GM20000 (cell line): ENCODE measurements around the gene COPZ1.

ENCODE experiments used
- DNase-seq: peaks from one replicate; pipeline ENCODE4 v3.0.0; 2012; ENCODE audit warnings: low spot score
- TF ChIP-seq, protein P1 (sequence below): IDR thresholded peaks from 2 replicates; pipeline ENCODE4 v1.5.1; 2012; ENCODE audit warnings: mild to moderate bottlenecking, control low read depth; ENCODE audit errors: extremely low read depth, missing control alignments

The COPZ1 gene

DNA sequence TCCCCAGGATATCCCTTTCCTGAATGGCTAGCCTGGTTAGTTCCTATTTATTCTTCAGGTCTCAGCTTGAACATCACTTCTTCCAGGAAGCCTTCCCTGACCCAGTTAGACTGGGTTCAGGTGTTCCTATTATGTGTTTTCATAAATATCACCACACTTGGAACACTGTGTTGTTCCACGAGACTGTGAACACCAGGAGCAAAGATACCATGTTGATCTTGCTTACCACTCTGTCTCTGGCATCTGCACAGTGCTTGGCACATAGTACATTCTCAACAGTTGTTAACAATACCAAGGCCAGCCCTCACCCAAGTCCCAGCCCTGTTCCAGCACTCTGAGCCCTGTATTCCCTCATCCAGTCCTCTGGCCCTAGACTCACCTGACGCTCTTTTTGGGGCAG is 73.3 kb downstream of the COPZ1 start:
- DNase-seq = no peak
- TF ChIP-seq, protein P1, sequence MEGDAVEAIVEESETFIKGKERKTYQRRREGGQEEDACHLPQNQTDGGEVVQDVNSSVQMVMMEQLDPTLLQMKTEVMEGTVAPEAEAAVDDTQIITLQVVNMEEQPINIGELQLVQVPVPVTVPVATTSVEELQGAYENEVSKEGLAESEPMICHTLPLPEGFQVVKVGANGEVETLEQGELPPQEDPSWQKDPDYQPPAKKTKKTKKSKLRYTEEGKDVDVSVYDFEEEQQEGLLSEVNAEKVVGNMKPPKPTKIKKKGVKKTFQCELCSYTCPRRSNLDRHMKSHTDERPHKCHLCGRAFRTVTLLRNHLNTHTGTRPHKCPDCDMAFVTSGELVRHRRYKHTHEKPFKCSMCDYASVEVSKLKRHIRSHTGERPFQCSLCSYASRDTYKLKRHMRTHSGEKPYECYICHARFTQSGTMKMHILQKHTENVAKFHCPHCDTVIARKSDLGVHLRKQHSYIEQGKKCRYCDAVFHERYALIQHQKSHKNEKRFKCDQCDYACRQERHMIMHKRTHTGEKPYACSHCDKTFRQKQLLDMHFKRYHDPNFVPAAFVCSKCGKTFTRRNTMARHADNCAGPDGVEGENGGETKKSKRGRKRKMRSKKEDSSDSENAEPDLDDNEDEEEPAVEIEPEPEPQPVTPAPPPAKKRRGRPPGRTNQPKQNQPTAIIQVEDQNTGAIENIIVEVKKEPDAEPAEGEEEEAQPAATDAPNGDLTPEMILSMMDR = no peak

DNA sequence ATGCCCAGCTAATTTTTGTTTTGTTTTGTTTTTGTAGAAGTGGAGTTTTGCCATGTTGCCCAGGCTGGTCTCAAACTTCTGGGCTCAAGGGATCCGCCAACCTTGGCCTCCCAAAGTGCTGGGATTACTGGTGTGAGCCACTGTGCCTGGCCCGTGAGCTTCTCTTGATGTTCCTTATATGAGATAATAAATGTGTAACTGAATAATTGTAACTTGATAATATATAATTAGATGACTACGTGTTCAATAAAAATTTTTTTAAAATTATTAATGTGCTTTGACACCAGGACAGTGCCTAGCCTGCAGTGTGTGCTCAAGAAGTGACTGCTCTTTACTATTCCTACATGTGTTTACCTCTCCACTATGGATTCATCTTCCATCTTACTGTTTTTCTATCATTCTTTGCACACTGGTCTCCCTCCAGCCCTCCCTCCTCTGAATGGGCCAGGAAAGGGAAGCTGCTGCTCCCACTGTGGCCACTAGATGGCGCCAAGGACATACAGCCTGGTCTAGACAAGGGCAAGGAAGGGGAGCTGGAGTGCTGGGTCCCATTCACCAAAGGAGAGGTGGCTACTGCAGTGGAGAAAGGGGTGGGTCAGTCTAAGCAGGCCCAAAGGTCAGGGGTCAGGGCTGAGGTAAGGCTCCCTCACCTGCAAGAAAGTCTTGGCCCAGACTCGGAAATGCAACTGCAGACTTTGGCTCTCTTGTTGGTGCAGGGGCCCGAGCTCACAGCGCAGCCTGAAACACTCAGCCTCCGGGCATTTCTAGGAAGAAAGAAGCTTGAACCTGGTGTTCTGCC is 74.3 kb downstream of the COPZ1 start:
- DNase-seq = peak; percentile 84
- TF ChIP-seq, protein P1 = peak; percentile 100

DNA sequence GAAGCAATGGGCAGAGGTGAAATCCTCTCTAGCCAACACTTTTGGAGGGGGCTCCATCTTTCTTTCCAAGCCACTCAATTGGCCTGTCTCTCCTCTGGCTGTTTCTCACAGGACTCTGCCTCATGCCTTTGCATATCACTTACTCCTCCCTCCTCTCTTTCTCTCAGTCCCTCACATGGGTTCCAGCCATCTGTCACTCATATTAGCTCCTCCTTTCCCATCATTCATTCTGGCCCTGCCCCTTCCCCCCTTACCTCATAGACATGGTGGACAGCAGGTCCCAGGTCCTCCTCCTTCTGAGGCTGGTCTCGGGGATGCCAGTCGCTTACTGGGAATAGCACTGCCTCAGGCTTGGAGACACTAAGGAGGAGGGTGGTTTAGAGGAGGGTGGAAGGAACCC is 76.2 kb downstream of the COPZ1 start:
- TF ChIP-seq, protein P1 = no peak
- DNase-seq = no peak
